Osteocyte (in vitro differentiated cells): Measurements from ENCODE around the gene C4orf50. TPM values are rescaled to one million over a fixed set of nuclear protein-coding genes. Genes with fewer than 3 reads are reported as not detected.

Experiments used
- DNase-seq: peaks from one replicate; pipeline ENCODE4 v3.0.0; 2021; ENCODE audit warnings: mixed read lengths; ENCODE audit not compliant: unreplicated experiment; ENCODE audit errors: extremely low spot score
- H3K27ac Mint-ChIP-seq: one replicate; pipeline ENCODE4 v1.8.0; 2021; ENCODE audit warnings: mild to moderate bottlenecking, mixed read lengths; ENCODE audit not compliant: unreplicated experiment
- H3K27me3 Mint-ChIP-seq: one replicate; pipeline ENCODE4 v1.8.0; 2021; ENCODE audit warnings: mixed read lengths; ENCODE audit not compliant: unreplicated experiment
- H3K36me3 Mint-ChIP-seq: one replicate; pipeline ENCODE4 v1.8.0; 2021; ENCODE audit warnings: mixed read lengths; ENCODE audit not compliant: unreplicated experiment
- H3K4me1 Mint-ChIP-seq: one replicate; pipeline ENCODE4 v1.8.0; 2021; ENCODE audit warnings: mixed read lengths; ENCODE audit not compliant: unreplicated experiment
- H3K4me3 Mint-ChIP-seq: one replicate; pipeline ENCODE4 v1.8.0; 2021; ENCODE audit warnings: mild to moderate bottlenecking, moderate library complexity, mixed read lengths; ENCODE audit not compliant: unreplicated experiment
- H3K9me3 Mint-ChIP-seq: one replicate; pipeline ENCODE4 v1.8.0; 2021; ENCODE audit warnings: mixed read lengths; ENCODE audit not compliant: unreplicated experiment
- CTCF ChIP-seq: fragments of 200-600 bp; sonication (generic); IDR thresholded peaks from 2 replicates; pipeline ENCODE4 v1.5.0; 2021; ENCODE audit warnings: antibody characterized with exemption, mild to moderate bottlenecking, moderate library complexity
- total RNA-seq: library from RNA; stranded (reverse); gene quantifications from 2 replicates; pipeline ENCODE4 v1.2.1, GENCODE V29; 2021

C4orf50 gene
- total RNA-seq, 1 donor from 2014 or later = not detected

GRCh38 chr4:5956285-5957021 lies 61.8 kb downstream of the C4orf50 start:
- no peaks in the 10 kb centered on the region for H3K4me1 Mint-ChIP-seq
- DNase-seq = no peak
- TF ChIP-seq CTCF = no peak
- no peak overlapping the region for H3K4me3 Mint-ChIP-seq
- H3K27ac Mint-ChIP-seq = no peak overlapping the region
- H3K36me3 Mint-ChIP-seq = no peaks in the 10 kb centered on the region
- peaks cover 31% of the 10 kb centered on the region for H3K27me3 Mint-ChIP-seq
- no peaks in the 10 kb centered on the region for H3K9me3 Mint-ChIP-seq

- Mint-ChIP-seq H3K4me1 (no peaks in the 10 kb centered on the region), H3K27ac (no peak overlapping the region), H3K9me3 (no peaks in the 10 kb centered on the region), H3K27me3 (peaks cover 29% of the 10 kb centered on the region), H3K36me3 (no peaks in the 10 kb centered on the region), H3K4me3 (no peak overlapping the region)
- DNase-seq = no peak
- no peak for TF ChIP-seq CTCF
Observed at GRCh38 chr4:5955856-5956255, 62.4 kb downstream of the C4orf50 start.

- no peak overlapping the region for H3K27ac Mint-ChIP-seq
- no peak for DNase-seq
- H3K4me1 Mint-ChIP-seq = no peaks in the 10 kb centered on the region
- no peak overlapping the region for H3K4me3 Mint-ChIP-seq
- H3K36me3 Mint-ChIP-seq = no peaks in the 10 kb centered on the region
- peaks cover 32% of the 10 kb centered on the region for H3K27me3 Mint-ChIP-seq
- no peaks in the 10 kb centered on the region for H3K9me3 Mint-ChIP-seq
- no peak for TF ChIP-seq CTCF
Observed at GRCh38 chr4:5955201-5955821, 62.9 kb downstream of the C4orf50 start.

GRCh38 chr4:5954056-5954760 lies 64.0 kb downstream of the C4orf50 start:
- Mint-ChIP-seq H3K4me3 (no peak overlapping the region), H3K4me1 (no peaks in the 10 kb centered on the region), H3K27ac (no peak overlapping the region), H3K36me3 (no peaks in the 10 kb centered on the region), H3K9me3 (no peaks in the 10 kb centered on the region), H3K27me3 (peaks cover 30% of the 10 kb centered on the region)
- TF ChIP-seq CTCF = no peak
- no peak for DNase-seq
